Measurements from ENCODE around the gene FOXL3. TPM values are rescaled to one million over a fixed set of nuclear protein-coding genes. Genes with fewer than 3 reads are reported as not detected.

Gene FOXL3
- total and polyA plus RNA-seq, 2 donors from 2014 or later: not detected

DNA sequence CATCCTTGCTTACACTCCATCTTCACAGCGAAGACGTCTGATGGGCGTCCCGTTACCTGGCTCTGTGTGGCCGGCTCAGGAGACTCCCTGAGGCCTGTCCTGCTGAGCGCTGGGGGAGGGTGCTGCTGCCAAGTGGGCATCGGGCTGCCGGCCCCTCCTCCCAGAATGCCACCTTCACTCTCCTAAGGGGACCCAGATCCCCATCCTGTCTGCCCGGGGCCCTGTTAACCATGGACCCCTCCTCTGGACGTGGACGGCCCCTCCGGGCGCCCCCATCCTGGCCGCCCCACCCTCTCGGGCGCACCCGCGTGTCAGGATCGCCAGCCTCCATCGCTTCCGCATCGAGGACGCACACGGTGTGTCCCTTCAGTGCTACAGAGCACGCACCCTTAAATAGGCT, 7.3 kb upstream of the FOXL3 start:
- peaks cover 4% of the 10 kb centered on the region for H3K27me3 ChIP-seq (ENCODE audit: control insufficient read depth, insufficient read depth, low read length)
- no peak for FAIRE-seq
- H3K36me3 ChIP-seq (ENCODE audit: control insufficient read depth in 2 of 3, insufficient read depth in 3 of 3, low read length in 3 of 3): no peaks in the 10 kb centered on the region
- TF ChIP-seq CTCF (IDR thresholded peaks at IDR 0.05; ENCODE audit: borderline replicate concordance, extremely low read depth, insufficient read depth): no peak
- peak in 2 of 5 donors; percentile 25 to 51 for DNase-seq
- no peaks in the 10 kb centered on the region for H3K9me3 ChIP-seq (ENCODE audit: control insufficient read depth in 2 of 3, insufficient read depth in 1 of 3, low read length in 3 of 3)
- intact Hi-C loops (cut with DNase I): no loop called here
- no peak overlapping the region for H3K27ac ChIP-seq (ENCODE audit: low read depth in 2 of 2, low read length in 2 of 2)
- no peaks in the 10 kb centered on the region for H3K4me1 ChIP-seq (ENCODE audit: control insufficient read depth in 2 of 3, insufficient read depth in 2 of 3, low read depth in 1 of 3, low read length in 3 of 3)
- H3K9ac ChIP-seq (ENCODE audit: low read length in 3 of 3): no peak overlapping the region
- H3K4me3 ChIP-seq (ENCODE audit: low read length in 3 of 3): no peak overlapping the region

DNA sequence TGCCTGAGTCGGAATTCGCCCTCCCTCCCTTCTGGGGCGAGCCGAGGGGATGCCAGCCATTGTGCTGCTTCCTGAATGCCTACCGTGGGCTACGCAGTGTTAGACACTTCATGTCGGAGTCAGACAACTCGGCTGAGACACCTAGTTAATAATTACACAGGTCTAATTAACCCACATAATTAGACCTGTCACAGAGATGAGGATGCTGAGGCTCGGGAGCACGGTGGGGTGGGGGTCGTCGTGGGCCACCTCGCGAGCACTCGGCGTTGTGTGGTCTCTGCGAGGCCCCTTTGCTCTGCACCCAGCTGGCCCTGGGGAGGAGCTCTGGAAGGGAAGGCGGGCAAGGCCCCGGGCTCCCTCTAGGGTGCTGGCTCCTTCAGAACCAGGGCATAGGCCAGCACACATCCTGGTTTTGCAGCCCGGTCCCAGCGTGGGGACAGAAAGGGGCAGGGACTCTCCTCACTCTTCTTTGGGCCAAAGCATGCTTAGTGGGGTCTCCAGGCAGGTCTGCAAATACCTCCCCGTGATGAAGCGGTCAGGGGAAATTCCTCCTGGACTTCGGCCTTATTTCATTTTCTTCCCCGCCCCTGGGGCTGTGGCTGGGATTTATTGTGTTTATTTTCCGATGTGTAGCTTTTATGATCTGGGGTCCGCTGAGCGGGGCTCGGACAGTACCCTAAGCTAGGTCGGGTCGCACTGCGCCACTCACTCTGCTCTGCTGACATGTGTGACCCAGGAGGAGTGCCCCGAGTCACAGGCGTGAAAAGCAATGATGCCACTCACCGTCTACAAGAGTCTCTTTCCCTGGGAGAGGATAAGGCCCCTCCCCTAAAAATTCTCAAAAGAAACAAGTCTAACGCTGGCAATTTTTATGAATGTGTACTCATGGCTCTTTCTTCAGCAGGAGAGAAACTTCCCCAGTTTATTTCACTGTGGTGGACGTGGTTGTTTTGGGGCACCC, 4.9 kb upstream of the FOXL3 start:
- Histone ChIP-seq H3K9me3 (ENCODE audit: control insufficient read depth in 2 of 3, insufficient read depth in 1 of 3, low read length in 3 of 3) (no peaks in the 10 kb centered on the region), H3K27ac (ENCODE audit: low read depth in 2 of 2, low read length in 2 of 2) (no peak overlapping the region), H3K36me3 (ENCODE audit: control insufficient read depth in 2 of 3, insufficient read depth in 3 of 3, low read length in 3 of 3) (no peaks in the 10 kb centered on the region), H3K9ac (ENCODE audit: low read length in 3 of 3) (no peak overlapping the region), H3K27me3 (ENCODE audit: control insufficient read depth, insufficient read depth, low read length) (peaks cover 8% of the 10 kb centered on the region), H3K4me3 (ENCODE audit: low read length in 3 of 3) (no peak overlapping the region), H3K4me1 (ENCODE audit: control insufficient read depth in 2 of 3, insufficient read depth in 2 of 3, low read depth in 1 of 3, low read length in 3 of 3) (no peaks in the 10 kb centered on the region)
- intact Hi-C loops (cut with DNase I): no loop called here
- DNase-seq (peak in 4 of 5 donors; percentile 43 to 65 (median 60)), FAIRE-seq (no peak)
- TF ChIP-seq CTCF (IDR thresholded peaks at IDR 0.05; ENCODE audit: borderline replicate concordance, extremely low read depth, insufficient read depth): no peak

- H3K9me3 ChIP-seq (ENCODE audit: control insufficient read depth in 2 of 3, insufficient read depth in 1 of 3, low read length in 3 of 3): no peaks in the 10 kb centered on the region
- intact Hi-C loops (cut with DNase I): no loop called here
- H3K4me1 ChIP-seq (ENCODE audit: control insufficient read depth in 2 of 3, insufficient read depth in 2 of 3, low read depth in 1 of 3, low read length in 3 of 3): no peaks in the 10 kb centered on the region
- H3K9ac ChIP-seq (ENCODE audit: low read length in 3 of 3): no peak overlapping the region
- H3K36me3 ChIP-seq (ENCODE audit: control insufficient read depth in 2 of 3, insufficient read depth in 3 of 3, low read length in 3 of 3): no peaks in the 10 kb centered on the region
- peaks cover 8% of the 10 kb centered on the region for H3K27me3 ChIP-seq (ENCODE audit: control insufficient read depth, insufficient read depth, low read length)
- peak in 1 of 5 donors; percentile 66 for DNase-seq
- H3K27ac ChIP-seq (ENCODE audit: low read depth in 2 of 2, low read length in 2 of 2): no peak overlapping the region
- FAIRE-seq: no peak
- no peak overlapping the region for H3K4me3 ChIP-seq (ENCODE audit: low read length in 3 of 3)
- no peak for TF ChIP-seq CTCF (IDR thresholded peaks at IDR 0.05; ENCODE audit: borderline replicate concordance, extremely low read depth, insufficient read depth)
These were observed 4.2 kb upstream of the FOXL3 start for GRCh38 chr7:285731-286130.

All from kidney (tissue), 14 donors.